Stimulated activated CD8-positive, alpha-beta memory T cell treated with anti-CD3 and anti-CD28 coated beads, Interleukin-4, amount 100 ng/mL, for 24 hours (primary cell): Measurements from ENCODE around the gene HEATR5A.
"Not testable (repeated sequence)": the region's sequence is repeated elsewhere in the genome, so short reads cannot be mapped to it uniquely, and the experiment has no call there.

Source experiments
- DNase-seq: peaks from one replicate; pipeline ENCODE4 v3.0.0-alpha.2; 2020; ENCODE audit warnings: low read depth

HEATR5A gene

DNA sequence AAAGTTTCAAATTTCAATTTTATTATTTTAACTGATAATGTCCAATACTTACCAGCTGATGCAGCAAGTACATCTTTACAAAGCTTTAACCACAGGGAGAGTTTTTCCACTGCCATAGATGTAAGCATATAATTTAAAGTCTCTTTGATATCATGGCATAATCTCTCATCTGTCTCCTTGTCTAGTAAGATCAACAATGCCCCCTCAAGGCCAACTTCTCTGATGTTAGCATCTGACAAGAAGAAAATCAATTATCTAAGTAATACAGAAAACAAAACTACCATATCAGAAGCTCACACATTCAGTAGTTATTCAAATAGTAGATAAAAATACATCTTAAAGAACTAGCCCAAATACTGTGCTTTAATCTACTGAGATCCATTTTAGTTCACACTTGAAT, 94.2 kb downstream of the HEATR5A start:
- no peak for DNase-seq

DNA sequence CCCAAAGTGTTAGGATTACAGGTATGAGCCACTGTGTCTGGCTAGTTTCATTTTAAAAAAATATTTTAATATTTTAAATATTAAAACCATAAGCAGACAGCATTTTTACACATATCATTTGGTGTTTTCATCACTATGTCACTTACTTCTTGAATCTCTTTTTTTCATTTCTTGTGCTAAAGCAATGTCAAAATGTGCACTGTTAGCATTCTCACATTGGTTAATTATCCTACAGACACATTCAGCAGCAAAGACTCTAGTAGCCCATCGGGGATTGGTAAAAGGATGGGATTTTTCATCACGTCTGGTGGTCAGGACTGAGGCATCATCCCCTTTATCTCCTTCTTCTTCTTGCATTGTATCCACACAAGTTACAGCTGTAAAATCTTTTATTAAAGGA, 96.9 kb downstream of the HEATR5A start:
- DNase-seq = no peak

DNA sequence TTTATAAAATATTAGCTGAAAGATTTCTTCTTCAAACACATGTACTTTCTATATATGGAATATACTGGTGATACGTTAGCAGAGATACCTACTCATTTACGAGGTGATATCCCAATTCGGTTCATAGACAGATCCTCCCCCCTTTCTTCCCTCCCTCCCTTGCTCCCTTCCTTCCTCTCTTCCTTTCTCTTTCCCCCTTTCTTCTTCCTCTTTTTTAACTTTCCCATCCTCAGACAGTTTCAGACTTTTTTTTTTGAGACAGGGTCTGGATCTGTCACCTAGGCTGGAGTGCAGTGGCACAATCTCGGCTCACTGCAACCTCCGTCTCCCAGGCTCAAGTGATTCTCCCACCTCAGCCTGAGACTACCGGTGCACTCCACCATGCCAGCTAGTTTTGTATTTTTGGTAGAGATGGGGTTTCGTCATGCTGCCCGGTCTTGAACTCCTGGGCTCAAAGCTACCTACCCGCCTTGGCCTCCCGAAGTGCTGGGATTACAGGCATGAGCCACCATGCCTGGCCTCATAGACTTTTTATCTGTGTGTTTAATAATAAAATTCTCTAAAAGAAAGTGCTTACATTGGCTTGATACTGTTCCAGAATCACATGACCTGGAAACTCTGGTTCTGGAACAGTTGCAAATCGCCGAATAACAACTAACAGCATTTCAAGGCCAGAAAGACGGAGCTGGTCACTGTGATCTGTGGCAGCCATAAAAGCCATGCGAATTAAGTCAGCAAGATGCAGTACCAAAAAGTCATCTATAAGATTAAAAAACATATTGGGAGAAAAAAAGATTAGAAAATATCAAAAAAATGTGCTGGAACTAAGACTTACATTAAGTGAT, 99.2 kb downstream of the HEATR5A start:
- no peak for DNase-seq

DNA sequence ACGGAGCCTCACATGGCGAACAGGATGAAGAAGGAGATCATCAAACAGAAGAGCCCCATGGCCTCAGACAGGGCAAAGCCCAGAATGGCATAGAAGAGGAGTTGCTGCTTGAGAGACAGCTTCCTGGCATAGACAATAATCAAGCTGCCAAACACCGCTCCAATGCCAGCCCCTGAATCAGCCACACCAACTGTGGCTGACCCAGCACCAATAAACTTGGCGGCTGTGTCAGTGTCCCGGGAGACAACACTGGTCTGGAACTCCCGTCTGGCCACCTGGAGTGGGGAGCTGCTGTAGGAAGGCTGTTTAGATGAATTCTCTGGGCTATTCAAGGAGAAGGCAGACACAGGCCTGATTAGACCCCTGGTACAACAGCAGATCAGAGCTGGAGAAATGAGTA, 100.1 kb downstream of the HEATR5A start:
- no peak for DNase-seq

DNA sequence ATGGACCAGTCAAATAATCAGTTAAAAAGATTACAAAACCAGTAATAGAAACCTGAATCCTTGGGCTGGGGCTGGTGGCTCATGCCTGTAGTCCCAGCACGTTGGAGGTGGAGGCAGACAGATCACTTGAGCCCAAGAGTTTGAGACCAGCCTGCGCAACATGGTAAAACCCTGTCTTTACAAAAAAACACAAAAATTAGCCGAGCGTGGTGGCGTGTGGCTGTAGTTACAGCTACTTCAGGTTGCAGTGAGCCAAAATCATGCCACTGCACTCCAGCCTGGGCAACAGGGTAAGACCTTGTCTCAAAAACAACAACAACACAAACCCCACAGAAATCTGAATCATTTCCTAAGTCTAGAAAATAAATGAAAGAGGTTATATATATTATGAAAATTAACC, 100.6 kb downstream of the HEATR5A start:
- no peak for DNase-seq

DNA sequence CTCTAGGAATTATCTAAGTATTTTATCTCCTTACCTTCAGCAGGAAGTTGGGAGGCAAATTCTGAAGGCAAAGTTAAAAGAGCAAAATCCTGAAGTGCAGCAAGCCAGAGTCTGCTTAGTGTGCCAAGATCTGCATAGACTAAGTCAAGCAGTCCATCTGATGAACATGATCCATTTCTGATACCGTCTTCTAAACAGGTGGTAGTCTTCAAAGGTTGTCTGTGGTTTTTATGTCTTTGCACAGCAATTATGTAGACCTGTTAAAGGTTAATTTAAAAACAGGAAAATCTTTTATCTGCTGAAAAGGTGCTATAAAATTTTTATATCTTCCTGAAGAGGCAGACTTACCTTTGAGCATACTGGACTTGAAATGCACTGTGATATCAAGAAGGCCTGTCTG, 107.4 kb downstream of the HEATR5A start:
- no peak for DNase-seq

DNA sequence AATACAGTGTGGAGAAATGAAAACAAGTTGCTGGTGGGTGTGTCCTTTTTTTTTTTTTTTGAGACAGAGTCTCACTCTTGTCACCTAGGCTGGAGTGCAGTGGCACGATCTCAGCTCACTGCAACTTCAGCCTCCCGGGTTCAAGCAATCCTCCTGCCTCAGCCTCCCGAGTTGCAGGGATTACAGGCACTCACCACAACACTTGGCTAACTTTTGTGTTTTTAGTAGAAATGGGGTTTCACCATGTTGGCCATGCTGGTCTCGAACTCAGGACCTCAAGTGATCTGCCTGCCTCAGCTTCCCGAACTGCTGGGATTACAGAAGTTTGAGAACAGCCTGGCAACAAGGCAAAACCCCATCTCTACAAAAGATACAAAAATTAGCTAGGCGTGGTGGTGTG, 108.0 kb downstream of the HEATR5A start:
- DNase-seq = not testable (repeated sequence)

DNA sequence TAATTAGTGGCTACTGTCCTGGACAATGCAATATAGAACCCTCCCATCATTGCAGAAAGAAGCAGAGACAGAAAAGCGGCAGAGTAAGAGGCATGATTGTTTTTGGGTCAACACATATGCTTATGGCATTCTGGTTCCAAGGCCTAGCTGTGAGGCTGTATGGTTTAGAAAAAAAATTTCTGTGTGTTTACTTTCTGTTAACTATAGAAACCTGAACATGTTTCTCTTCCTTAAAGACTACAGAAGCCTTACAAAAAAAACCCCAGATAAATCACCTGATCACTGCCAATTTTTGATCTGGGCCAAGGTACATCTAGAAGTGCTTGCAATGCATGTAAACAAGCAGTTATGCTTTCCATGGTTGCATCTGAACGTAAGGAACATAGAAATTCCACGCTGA, 112.7 kb downstream of the HEATR5A start:
- no peak for DNase-seq

DNA sequence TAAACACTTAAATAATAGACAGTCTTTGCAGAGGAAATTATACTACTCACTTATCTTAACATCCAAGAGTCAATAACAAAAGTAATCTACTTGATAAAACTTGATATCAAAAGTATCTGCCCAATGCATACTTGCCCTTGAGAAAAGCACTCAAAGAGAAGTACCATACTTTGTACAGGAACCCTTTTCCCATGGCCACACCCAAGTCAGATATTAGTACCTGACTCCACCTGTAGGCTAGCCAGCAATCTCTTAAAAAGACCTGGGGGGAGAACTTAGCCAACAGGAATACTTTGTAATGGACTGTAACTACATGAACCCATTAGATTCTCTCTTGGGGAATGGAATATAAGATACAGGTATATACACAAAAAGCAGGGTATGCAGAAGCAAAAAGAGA, 113.2 kb downstream of the HEATR5A start:
- DNase-seq = no peak

DNA sequence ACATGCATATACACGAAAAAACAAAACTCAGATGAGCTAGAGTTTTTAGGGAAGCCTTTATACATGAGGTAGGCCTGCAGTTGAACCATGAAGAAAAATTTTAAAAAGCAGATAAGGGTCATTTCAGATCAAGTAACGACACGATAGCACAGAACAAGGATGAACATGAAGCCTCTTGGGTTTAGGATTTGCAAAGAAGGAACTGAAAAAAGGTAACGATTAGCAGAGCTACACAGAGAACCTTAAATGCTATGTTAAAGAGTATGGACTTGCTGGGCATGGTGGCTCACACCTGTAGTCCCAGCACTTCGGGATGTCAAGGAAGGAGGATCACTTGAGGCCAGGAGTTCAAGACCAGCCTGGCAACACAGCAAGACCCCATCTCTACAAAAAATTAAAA, 116.7 kb downstream of the HEATR5A start:
- DNase-seq = no peak

DNA sequence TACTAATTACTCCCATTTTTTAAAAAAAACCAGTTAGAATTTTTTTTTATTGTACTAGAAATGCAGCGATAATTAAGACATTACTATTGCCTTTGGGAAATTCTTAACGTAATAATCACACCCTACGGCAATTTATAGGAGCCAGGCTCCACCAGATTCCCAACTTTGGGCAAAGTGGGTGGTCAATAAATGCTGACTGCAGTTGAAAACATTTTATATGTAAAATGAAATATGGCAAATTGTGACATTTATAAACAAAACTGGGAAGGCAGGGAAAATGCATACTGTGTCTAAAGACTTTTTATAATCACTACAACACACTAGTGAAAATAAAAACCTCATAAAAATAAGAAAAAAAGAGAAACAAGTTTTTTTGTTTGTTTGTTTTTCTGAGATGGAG, 119.5 kb downstream of the HEATR5A start:
- DNase-seq = no peak

DNA sequence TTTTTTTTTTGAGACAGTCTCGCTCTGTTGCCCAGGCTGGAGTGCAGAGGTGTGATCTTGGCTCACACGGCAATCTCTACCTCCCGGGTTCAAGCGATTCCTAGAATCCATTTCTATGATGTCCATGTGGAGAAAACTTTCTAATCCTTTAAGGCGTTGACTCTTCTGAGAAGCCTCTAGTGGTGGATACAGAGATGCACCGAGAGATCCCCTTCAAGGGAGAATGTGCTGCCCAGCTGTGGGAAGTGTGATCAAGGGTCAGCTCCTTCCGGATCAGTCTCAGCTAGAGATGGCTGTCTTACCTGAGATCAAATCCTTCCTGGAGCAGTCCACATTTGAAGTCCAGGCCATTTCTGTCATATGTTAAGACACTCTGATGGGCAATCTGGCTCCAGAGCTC, 120.1 kb downstream of the HEATR5A start:
- no peak for DNase-seq

DNA sequence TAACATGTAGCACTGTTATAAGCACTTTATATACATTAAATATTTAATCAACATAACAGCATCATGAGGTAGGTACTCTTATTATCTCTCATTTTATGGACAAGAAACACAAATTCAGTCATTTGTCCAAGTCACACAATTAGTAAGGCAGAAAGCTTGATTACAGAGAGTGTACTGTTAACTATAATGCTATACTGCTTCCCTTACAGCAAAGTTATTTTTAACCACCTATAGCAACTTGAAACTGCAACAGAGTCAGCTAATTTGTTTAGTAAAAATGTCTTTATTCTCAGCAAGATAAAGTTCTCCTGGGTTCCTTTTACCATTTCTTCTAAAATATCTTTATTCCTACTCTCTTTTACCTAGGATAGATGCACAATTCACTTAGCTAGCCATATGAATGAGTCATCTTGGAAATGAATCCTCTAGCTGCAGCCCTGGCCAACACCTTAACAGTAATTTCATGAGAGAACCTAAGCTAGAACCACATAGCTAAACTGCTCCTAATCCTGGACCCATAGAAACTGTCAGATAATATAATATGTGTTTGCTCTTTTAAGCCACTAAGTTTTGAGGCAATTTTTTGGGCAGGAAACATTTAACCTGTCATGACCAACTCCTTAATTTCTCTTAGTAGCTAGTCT, 122.5 kb downstream of the HEATR5A start:
- no peak for DNase-seq

DNA sequence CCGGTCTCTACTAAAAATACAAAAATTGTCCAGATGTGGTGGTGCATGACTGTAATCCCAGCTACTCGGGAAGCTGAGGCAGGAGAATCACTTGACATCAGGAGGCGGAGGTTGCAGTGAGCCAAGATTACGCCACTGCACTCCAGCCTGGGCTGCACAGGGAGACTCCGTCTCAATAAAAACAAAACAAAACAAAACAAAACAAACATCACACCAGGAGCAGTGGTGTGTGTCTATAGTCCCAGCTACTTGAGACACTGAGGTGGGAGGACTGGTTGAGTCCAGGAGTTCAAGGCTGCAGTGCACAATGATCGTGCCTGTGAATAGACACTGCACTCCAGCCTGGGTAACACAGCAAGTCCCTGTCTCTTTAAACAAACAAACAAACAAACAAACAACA, 123.2 kb downstream of the HEATR5A start:
- no peak for DNase-seq

DNA sequence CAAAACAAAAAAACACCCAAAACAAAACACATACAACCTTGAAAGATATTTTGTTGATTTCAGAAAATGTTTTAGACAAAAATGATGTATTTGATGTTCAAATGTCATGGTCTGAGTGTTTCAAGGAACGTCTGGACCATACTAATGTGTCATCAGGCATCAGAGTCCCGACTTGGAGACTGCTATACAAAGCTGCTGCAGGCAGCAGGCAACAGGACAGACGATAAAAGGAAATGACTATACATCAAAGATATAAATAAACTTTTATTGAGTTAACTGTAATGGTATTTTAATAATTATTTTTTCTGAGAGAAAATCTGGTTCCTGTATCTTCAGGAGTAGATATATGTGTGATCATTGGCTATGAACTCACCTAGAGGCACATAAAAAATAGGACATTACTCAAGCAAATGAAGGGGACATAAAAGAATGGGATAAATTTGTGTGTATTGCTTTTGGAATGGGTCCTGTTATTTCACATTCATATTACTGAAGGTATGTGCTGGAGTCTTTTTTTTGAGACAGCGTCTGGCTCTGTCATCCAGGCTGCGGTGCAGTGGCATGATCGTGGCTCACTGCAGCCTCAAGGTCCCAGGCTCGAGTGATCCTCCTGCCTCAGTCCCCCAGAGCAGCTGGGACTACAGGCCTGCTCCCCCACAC, 125.5 kb downstream of the HEATR5A start:
- DNase-seq = no peak

DNA sequence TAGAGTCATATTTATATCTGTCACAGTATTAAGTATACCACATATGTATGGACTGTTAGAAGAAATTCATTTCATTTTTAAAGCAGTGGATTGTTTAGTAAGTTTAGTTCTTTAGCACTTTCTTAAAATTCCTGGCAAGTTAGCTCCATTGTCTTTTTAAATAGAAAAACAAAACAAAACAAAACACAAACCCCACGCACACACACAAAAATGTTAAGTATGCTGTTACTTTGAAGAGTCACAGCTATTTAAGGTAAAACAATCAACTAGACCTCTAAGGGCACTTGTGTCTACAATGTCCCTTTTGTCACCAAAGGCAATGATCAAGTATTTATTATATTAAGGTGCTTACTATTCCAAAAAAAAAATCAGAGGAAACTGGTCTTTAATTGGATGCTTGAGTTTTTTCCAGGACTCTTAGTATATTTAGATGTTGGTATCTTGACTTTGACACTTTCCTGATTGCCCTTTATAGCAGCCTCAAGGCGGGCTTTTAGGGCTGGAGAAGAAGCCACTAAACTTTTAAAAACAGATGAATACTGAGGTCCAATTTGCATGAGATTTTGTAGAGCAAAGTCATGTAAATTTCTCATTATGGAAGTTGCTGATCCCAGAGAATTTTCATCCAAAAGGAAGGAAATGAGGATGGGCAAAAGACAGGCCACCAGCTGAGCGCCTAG, 127.3 kb downstream of the HEATR5A start:
- DNase-seq = no peak

DNA sequence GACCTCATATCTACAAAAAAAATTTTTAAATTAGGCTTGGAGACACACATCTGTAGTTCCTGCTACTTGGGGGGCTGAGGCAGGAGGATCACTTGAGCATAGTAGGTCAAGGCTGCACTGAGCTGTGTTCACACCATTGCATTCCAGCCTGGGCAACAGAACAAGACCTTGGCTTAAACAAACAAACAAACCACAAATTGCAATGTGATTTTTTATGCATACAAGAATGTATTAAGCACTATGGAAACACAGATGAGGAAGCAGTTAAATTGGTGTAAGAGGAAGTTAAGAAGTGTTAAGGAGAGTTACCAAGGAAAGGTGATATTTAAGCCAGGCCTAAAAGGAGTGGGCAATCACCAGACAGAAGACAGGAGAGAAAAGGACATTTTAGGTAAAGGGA, 129.1 kb downstream of the HEATR5A start:
- DNase-seq = no peak

DNA sequence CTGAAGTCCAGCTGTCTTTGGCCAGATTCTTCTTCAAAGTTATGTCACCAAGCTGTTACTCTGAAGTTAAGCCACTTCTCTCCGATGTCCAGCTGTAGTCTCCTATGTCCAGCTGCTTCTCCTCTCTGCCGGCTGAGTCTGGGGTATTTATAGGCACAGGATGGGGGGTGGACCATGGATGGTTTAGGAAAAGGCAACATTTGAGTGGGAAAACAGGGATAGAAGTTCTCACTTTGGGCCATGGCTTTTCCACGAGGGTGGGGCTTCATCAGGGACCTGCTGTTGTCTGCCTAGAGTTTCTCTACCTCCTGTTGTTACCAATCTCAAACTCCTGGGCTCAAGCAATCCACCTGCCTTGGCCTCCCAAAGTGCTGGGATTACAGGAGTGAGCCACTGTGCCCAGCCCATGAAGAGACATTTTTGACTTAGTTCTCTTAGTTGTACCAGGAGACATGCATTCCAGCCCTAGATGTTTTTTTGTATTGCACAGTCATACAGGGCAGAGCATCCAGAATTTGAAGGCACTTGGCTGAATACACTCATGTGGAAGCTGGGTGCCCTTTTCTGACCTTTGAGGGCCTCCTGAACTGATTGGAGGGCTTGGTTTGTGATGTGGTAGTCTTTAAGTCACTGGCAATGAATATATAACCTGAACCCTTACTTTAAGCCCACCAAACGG, 132.9 kb downstream of the HEATR5A start:
- no peak for DNase-seq

DNA sequence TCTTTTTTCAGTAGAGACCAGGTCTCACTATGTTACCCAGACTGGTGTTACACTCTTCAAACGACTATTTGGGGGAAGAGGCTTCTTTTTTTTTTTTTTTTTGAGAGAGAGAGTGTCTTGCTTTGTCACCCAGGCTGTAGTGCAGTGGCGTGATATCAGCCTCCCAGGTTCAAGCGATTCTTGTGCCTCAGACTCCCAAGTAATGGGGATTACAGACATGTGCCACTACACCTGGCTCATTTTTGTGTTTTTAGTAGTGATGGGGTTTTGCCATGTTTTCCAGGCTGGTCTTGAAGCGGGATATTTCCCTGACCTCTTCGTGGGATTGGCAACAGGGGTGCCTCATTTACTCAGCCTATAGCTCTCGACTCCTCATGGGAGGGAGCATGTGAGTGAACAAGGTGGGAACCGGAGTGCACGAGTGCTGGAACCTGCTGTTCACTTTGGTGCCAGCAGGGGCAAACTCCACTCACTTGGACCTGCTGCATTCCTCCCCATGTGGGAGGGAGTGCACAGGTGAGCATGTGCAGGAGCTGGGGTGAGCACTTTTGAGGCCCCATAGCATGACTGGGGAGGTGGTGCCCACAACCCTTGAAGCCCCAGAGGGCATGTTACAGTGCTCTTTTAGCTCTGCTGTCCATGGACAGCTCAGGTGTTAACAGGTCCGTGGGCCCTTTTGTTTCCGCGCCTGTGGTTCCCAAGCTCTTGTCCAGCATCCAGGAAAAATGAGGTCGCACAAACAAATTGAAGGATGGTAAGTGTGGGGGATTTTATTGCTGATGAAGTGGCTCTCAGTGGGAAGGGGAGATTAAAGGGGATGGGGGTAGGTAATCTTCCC, 133.7 kb downstream of the HEATR5A start:
- no peak for DNase-seq

DNA sequence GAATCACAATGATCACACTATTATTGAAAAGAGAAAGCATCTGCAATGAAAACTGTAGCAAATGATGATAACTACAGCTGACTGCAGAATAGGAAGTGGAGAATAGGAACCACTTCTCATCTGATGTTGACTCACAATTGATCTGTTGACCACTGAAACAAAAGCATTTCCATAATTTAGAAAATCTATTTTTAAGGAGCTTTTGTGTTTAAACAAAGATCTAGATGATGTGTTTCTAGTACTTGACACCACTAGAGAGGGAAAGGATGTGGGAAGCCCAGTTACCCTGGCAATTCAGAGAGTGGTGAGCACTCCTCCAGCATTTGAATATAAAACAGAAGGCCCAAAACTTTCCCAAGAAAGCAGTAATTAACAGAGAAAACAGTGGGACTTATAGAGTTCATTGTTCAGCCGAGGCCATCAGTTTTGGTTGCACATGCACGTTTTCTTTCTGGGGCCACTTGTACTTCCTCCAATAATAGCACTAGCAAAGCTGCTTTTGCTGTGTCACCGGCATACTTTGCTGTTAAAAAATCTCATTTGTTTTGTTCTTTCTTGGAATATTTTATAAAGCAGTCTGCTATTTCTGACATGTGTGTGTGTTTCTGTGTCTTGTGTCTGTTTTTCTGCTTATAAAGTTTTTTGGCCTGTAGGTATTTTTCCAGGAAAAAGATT, 136.6 kb downstream of the HEATR5A start:
- no peak for DNase-seq

DNA sequence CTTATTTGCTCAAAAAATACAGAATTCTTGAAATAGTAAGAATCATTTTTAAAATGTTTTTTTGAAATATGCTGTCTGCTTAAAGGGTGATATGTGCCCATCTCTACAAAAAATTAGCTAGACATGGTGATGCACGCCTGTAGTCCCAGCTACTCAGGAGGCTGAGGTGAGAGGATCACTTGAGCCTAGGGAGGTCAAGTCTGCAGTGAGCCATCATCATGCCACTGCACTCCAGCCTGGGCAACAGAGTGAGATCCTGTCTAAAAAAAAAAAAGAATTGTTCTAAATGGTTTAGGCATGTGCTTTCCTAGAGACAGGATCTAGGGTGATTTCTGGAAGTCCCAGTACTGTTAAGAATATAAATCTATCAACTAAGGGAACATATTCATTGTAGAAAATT, 137.2 kb downstream of the HEATR5A start:
- no peak for DNase-seq
